OCI-LY7 (cell line): ENCODE measurements around the gene ZXDC.

ENCODE experiments used
- CTCF ChIP-seq: fragments of 200-600 bp; sonication (generic); conservative IDR thresholded peaks from 2 replicates; pipeline ENCODE4 v1.5.1; 2014; ENCODE audit warnings: mild to moderate bottlenecking, antibody characterized with exemption, low read length, moderate library complexity, mixed read lengths
- EZH2phosphoT487 ChIP-seq: fragments of 200-600 bp; sonication (generic); IDR thresholded peaks from 2 replicates; pipeline ENCODE4 v1.6.1; 2018; ENCODE audit warnings: low read depth, borderline replicate concordance, mild to moderate bottlenecking, mixed run types, antibody characterized with exemption, low read length, moderate library complexity, mixed read lengths

GRCh38 chr3:126442856-126443242, 32.8 kb downstream of the ZXDC start:
- no peak for TF ChIP-seq CTCF
- no peak for TF ChIP-seq EZH2phosphoT487
